Left kidney (tissue), 8 donors: ENCODE data around the gene CALM3. TPM values are rescaled to one million over a fixed set of nuclear protein-coding genes. Genes with fewer than 3 reads are reported as not detected.
"Not testable (repeated sequence)": the region's sequence is repeated elsewhere in the genome, so short reads cannot be mapped to it uniquely, and the experiment has no call there.

Experiments used
- DNase-seq: peaks from one replicate; pipeline ENCODE4 v3.0.0-alpha.2; 2013
- long read RNA-seq, 8 donors: transcript quantifications; one replicate each; lab custom pipeline, GENCODE V29; 2026
- polyA plus RNA-seq: library from polyadenylated mRNA; unstranded; fragments of 120-200 nt; gene quantifications from one replicate; pipeline ENCODE4 v1.2.1, GENCODE V29; 2013; ENCODE audit not compliant: insufficient read length

Gene CALM3
- 447 TPM for polyA plus RNA-seq
- long read RNA-seq, donor 1, transcript CALM3-207 (4 exons, 721 nt), result minor isoform, 15 of 317 reads
- long read RNA-seq, donor 1, transcript CALM3-201 (6 exons, 2,289 nt), result major isoform, 212 of 317 reads
- long read RNA-seq, donor 1, partial matches to known transcripts, result 53 of 317 reads
- long read RNA-seq, donor 1, other reads (novel, unspliced or antisense), result 34 of 317 reads
- long read RNA-seq, donor 2, transcript CALM3-201 (6 exons, 2,289 nt), result major isoform, 130 of 409 reads
- long read RNA-seq, donor 2, transcript CALM3-207 (4 exons, 721 nt), result minor isoform, 14 of 409 reads
- long read RNA-seq, donor 2, partial matches to known transcripts, result 254 of 409 reads
- long read RNA-seq, donor 2, other reads (novel, unspliced or antisense), result 6 of 409 reads
- long read RNA-seq, donor 3, transcript CALM3-207 (4 exons, 721 nt), result minor isoform, 13 of 183 reads
- long read RNA-seq, donor 3, transcript CALM3-201 (6 exons, 2,289 nt), result major isoform, 141 of 183 reads
- long read RNA-seq, donor 3, partial matches to known transcripts, result 24 of 183 reads
- long read RNA-seq, donor 3, other reads (novel, unspliced or antisense), result 0 of 183 reads
- long read RNA-seq, donor 4, transcript CALM3-201 (6 exons, 2,289 nt), result major isoform, 13 of 26 reads
- long read RNA-seq, donor 4, partial matches to known transcripts, result 10 of 26 reads
- long read RNA-seq, donor 4, other reads (novel, unspliced or antisense), result 0 of 26 reads
- long read RNA-seq, donor 5, transcript CALM3-201 (6 exons, 2,289 nt), result major isoform, 250 of 326 reads
- long read RNA-seq, donor 5, transcript CALM3-207 (4 exons, 721 nt), result minor isoform, 9 of 326 reads
- long read RNA-seq, donor 5, partial matches to known transcripts, result 26 of 326 reads
- long read RNA-seq, donor 5, other reads (novel, unspliced or antisense), result 34 of 326 reads
- long read RNA-seq, donor 6, transcript CALM3-207 (4 exons, 721 nt), result minor isoform, 11 of 328 reads
- long read RNA-seq, donor 6, transcript CALM3-201 (6 exons, 2,289 nt), result major isoform, 224 of 328 reads
- long read RNA-seq, donor 6, partial matches to known transcripts, result 72 of 328 reads
- long read RNA-seq, donor 6, other reads (novel, unspliced or antisense), result 17 of 328 reads
- long read RNA-seq, donor 7, transcript CALM3-207 (4 exons, 721 nt), result minor isoform, 15 of 292 reads
- long read RNA-seq, donor 7, transcript CALM3-201 (6 exons, 2,289 nt), result major isoform, 215 of 292 reads
- long read RNA-seq, donor 7, partial matches to known transcripts, result 38 of 292 reads
- long read RNA-seq, donor 7, other reads (novel, unspliced or antisense), result 18 of 292 reads
- long read RNA-seq, donor 8, transcript CALM3-201 (6 exons, 2,289 nt), result major isoform, 54 of 71 reads
- long read RNA-seq, donor 8, partial matches to known transcripts, result 13 of 71 reads
- long read RNA-seq, donor 8, other reads (novel, unspliced or antisense), result 0 of 71 reads

DNA sequence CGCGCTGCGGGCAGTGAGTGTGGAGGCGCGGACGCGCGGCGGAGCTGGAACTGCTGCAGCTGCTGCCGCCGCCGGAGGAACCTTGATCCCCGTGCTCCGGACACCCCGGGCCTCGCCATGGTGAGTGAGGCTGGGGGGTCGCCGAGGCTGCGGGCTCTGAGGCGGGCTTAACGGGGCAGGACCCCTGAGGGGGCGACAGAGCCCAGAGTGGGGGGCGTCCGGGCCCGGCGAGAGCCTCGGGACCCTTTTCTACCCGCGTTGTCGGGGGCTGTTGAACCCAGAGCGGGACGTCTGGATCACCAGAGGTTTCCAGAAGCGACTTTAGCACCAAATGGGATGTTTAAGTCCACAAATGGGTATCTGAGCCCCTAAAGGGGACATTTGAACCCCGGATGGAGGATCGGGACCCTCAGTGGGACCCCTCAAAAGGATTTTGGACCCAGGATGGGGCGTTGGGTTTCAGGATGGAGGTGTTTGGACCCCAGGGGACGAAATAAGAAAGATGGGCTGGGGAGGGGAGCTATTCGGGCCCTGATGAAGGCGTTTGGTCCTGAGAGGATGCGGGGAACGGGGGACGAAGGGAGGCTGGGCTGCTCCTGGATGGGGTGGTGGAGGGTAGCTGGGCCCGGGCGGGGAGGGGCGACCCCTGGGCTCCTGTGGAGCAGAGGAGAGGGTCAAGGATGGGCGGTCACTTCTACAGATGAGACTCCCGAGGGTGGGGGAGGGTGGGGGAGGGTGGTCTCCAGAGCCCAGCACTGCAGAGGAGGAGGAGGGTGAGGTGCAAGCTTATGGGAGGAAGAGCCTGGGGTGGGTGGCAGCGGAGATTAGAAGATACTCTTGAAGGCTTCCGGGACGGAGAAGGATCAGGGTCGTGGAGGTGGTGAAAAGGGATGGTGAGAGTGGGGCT is at the start of gene CALM3:
TSS of gene CALM3 (plus strand) at position 13 of the 907 bp plus-strand sequence. CDS start at position 118, 105 bp downstream.
- DNase-seq, result no peak

DNA sequence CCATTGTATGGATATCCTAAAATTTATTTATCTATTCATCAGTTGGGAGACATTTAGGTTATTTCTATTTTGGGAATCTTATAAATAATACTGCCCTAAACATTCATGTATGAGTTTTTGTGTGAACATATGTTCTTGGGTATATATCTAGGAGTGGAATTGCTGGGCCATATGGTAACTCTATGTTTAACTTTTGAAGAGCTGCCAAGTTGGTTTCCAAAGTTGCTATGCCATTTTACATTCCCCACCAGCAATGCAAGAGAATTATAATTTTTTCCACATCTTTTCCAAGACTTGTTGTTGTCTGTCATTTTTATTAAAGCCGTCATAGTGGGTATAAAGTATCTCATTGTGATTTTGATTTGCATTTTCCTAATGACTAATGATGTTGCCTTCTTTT is 48.2 kb upstream of the CALM3 start:
- no peak for DNase-seq

DNA sequence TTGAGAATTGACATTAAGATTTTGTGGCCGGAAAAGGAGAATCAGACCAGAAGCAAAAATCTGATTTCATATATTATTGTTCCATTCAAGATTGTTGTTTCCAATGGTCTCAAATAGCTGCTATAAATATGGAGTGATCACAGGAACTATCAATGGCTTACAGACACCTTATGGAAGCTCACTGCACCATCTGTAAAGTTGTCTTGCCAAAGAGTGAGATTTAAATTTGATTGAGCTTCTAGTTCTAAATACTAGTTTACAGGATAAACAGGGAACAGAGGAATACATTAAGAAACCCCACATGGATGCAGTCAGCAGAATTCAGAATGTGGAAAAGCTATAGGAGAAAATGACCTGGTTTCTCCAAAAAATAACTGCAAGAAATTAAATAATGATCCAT is 47.0 kb upstream of the CALM3 start:
- DNase-seq, result no peak

DNA sequence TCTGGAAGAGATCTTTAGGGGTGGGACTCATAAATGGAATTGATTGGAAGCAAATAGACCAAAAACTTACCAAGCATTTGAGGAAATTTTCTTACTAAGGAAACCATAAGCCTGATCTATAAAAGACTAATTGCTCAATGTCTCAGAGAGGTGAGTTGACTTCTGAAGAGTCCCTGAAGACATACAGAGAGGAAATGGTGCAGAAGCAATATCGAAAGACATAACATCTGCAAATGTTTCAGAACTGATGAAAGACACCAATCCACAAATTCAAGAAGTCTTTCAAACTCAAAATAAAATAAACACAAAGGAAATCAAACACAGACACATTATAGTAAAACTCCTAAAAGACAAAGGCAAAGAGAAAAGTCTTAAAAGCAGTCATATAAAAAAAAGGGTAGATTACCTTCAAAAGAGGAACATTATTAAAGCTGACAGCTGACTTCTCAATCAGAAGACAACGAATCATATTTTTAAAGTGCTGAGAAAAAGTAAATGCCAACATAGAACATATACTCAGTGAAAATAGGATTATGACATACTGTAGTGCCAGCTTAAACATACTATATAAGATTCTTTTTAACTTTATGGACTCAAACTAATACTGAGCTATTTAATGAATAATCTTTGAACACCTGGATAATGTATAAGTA is 45.4 kb upstream of the CALM3 start:
- no peak for DNase-seq

DNA sequence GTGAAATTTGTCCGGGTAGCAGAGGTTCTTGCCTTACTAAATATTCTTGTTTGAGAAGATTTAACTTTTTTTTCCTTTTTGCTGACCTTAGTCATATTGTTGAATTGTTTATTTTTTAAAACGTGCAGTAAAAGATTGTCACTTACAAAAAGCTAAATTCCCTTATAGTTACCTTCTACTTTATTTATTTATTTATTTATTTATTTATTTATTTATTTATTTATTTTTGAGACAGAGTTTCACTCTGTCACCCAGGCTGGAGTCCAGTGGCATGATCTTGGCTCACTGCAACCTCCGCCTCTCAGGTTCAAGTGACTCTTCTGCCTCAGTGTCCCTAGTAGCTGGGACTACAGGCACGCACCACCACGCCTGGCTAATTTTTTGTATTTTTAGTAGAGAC is 44.7 kb upstream of the CALM3 start:
- not testable (repeated sequence) for DNase-seq

DNA sequence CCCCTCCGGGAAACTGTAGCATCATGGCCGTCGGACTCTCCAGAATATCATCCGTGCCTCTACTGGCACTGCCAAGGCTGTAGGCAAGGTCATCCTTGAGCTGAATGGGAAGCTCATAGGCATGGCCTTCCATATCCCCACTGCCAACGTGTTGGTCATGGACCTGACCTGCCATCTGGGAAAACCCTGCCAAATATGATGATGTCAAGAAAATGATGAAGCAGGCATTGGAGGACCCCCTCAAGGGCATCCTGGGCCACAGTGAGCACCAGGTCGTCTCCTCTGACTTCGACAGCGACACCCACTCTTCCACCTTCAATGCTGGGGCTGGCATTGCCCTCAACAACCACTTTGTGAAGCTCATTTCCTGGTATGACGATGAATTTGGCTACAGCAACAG is 41.9 kb upstream of the CALM3 start:
- DNase-seq, result no peak

DNA sequence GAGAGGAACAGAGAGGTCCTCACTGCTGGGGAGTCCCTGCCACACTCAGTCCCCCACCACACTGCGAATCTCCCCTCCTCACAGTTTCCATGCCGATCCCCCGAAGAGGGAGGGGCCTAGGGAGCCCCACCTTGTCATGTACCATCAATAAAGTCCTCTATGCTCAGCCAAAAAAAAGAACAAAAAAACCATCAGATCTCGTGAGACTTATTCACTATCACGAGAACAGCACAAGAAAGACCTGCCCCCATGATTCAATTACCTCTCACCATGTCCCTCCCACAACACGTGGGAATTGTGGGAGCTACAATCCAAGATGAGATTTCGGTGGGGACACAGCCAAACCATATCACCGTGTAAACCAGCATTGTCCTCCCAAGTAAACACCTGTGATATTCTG is 41.5 kb upstream of the CALM3 start:
- not testable (repeated sequence) for DNase-seq

DNA sequence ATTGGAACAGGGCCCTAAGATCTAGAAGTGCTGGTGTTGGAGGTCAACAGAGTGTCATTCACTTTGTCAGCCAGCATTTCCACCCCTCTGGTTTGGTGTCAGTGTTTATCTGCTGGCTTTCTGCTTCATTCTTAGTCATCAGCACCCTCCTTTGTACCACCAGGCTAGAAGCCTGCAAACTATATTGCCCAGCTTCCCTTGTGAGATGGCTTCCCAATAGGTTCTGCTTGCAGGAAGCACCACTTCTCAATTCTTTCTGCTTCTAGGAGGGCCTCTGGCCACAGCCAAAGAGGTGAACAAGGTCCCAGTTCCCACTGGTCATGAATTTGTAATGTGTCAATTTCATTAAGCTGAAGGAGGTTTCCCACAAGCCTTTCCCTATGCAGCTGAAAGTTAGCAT is 36.4 kb upstream of the CALM3 start:
- DNase-seq, result no peak

DNA sequence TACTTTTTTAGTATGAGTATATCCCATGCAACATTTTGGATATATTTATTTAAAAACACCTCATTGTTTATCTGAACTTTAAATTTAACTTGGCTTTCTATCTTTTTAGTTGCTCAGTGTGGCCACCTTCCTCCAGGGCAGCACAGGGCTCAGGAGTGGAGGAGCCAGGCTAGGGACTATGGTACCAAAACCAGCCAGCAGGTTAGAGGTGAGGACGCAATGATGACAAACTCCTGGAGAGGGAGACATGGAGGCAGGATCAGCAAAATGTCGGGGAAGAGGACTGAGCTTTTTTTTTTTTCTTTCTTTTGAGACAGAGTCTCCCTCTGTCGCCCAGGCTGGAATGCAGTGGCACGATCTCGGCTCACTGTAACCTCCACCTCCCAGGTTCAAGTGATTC is 29.6 kb upstream of the CALM3 start:
- DNase-seq, result no peak

DNA sequence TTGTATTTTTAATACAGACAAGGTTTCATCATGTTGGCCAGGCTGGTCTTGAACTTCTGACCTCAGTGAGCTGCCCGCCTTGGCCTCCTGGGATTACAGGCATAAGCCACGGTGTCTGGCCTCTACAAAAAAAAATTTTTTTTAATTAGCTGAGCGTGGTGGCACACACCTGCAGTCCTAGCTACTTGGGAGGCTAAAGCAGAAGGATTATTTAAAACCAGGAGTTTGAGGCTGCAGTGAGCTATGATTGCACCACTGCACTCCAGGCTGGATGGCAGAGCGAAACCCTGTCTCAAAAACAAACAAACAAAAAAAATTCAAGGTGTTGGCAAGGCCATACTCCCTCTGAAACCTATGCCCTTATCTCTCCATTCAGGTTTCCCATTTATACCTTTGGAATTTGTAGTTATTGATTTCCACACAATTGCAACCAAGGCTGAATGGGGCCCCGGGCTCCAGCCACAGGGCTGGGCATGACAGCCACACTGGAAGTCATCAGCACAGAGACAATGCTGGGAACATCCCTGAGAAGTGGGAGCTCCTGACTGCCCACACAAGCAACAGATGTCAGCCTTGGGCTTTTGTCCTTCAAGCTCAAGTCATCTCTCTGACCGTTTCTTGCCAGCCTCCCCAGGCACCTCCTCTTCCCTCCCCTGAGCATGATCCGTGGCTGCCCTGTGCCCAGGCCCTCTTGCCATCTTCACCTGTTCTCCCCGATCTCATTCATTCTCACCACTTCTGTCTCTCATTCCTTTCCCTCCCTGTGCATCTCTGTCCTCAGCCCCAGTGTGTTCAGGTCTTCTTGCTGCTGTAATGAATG is 27.2 kb upstream of the CALM3 start:
- DNase-seq, result no peak

DNA sequence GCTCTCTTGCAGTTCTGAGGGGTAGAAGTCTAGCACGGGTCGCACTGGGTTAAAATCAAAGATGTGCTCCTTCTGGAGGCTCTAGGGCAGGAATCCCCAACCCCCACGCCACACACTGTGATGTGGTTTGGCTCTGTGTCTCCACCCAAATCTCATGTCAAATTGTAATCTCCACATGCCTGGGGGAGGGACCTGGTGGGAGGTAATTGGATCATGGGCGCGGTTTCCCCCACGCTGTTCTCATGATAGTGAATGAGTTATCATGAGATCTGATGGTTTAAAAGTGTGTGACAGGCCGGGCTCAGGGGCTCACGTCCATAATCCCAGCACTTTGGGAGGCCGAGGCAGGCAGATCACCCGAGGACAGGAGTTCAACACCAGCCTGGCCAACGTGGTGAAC is 26.6 kb upstream of the CALM3 start:
- DNase-seq, result no peak

DNA sequence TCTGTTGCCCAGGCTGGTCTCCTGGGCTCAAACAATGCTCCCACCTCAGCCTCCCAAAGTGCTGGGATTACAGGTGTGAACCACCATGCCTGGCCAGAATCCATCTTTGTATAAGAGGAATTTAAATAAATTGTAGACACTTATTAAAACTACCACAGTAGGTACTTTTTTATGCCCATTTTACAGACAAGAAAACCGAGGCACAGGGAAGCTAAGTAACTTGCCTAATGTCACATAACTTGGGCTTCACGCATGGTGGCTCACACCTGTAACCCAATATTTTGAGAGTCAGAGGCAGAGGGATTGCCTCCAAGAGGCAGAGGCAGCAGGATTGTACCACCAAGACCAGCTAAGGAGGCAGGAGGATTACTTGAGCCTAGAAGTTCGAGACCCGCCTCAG is 22.7 kb upstream of the CALM3 start:
- no peak for DNase-seq

DNA sequence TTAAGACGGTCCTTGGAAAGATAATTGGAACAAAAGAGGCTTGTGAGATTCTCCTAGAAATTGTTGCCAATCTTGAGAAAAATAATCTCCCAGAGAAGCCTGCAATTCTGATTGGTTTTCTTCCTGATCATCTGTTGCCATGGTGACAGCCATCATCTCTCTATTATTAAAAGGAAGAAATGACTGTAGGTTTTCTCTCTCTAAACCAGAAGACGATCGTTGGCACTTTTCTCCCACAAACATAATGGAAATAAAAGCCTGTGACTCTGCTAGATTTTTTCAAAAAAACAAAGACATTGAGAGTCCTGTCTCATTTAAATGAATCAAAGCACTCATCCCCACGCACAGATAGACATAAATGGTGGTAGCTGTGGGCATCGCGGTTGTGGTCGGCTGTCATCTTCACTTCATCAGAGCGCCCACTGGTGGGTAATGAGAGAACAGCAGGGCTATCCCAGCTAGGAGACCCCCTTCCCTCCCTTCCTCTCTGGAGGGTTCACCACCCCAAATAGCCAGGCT is 21.7 kb upstream of the CALM3 start:
- DNase-seq, result no peak

DNA sequence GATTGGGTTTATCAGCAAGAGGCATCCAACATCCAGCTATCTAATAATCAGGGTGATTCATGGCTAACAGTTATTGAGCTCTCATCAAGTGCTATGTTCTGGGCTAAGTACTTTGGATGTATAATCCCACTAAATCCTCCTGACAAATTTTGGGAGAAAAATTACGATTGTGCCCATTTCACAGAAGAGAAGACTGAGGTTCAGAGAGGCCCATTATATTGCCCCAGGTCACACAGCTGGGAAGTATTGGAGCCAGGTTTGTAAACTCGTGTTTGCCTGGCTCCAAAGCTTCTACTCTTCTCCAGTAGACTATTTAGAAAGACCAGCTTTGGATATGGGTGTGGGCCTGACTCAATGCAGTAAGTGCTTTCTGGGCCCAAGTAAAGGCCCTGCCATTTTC is 20.9 kb upstream of the CALM3 start:
- no peak for DNase-seq

DNA sequence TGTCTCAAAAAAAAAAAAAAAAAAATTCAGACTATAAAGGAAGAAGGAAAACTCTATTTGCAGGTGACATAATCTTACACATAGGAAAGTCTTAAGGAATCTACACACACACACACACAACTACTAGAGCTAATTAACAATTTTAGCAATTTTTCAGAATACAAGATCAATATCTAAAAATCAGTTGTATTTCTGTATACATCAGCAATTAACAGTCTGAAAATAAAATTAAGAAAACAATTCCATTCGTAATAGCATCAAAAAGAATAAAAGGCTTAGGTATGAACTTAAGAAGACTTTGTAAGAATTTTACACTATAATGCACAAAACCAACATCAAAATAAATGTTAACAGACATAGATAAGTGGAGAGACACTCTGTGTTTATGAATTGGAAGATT is 15.6 kb upstream of the CALM3 start:
- DNase-seq, result no peak

DNA sequence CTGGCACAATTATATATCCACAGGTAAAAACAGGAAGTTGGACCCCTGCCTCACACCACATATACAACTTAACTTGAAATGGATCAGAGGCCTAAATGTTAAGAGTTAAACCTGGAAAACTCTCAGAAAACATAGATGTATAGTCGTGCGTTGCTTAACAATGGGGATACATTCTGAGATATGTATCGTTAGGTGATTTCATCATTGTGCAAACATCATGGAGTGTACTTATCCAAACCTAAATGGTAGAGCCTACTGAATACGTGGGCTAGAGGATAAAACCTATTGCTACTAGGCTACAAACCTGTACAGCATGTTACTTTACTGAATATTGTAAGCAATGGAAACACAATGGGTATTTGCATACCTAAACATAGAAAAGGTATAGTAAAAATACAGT is 14.8 kb upstream of the CALM3 start:
- no peak for DNase-seq

DNA sequence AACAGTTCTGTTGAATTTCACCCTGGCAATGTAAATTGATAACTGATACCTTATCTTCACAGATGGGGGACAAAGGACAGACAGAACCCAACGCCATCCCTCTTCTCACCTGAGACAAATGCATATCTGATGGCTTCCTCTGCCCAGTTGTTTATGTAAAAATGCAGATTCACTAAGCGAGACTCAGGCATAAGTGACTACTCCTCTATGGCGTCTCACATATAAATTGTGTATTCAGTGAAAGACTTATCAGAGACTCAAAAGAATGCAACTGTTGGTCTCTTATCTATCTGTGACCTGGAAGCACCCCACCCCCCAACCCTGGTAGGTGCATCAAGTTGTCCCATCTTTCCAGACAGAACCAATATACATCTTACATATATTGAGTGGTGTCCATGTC is 13.3 kb upstream of the CALM3 start:
- no peak for DNase-seq

DNA sequence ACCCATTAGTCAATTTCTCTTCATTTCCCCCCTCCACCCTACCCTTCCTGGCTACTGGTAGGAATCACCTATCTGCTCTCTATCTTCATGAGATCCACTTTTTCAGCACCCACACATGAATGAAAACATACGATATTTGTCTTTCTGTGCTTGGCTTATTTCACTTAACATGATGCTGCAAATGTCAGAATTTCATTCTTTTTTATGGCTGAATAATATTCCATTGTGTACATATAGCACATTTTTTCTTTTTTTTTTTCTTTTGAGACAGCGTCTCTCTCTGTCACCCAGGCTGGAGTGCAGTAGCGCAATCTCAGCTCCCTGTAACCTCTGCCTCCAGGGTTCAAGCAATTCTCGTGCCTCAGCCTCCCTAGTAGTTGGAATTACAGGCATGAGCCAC is 9.9 kb upstream of the CALM3 start:
- DNase-seq, result no peak

DNA sequence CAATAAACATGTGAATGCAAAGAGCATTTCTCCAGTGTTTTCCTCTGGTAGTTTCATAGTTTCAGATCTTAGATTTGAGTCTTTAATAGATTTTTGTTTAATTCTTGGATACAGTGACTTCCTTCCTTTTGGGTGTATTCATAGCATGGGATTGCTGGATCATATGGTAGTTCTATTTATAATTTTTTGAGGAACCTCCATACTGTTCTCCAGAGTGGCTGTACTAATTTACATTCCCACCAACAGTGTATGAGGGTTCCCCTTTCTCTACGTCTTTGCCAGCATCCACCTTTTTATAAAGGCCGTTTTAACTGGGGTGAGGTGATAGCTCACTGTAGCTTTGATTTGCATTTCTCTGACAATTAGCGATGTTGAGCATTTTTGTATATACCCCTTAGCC is 9.3 kb upstream of the CALM3 start:
- no peak for DNase-seq
